ENCODE data around the gene SCARF2. TPM values are rescaled to one million over a fixed set of nuclear protein-coding genes. Genes with fewer than 3 reads are reported as not detected.

SCARF2 gene
- total and polyA plus RNA-seq, 2 donors from 2014 or later, result 5.0 to 12.3 TPM

- Histone ChIP-seq H3K27me3 (ENCODE audit: control insufficient read depth, insufficient read depth, low read length) (no peaks in the 10 kb centered on the region), H3K4me3 (ENCODE audit: low read length in 3 of 3) (no peak overlapping the region), H3K36me3 (ENCODE audit: control insufficient read depth in 2 of 3, insufficient read depth in 3 of 3, low read length in 3 of 3) (peaks cover 0 to 19% (median 6%) of the 10 kb centered on the region in 3 donors), H3K9me3 (ENCODE audit: control insufficient read depth in 2 of 3, insufficient read depth in 1 of 3, low read length in 3 of 3) (no peaks in the 10 kb centered on the region), H3K27ac (ENCODE audit: low read depth in 2 of 2, low read length in 2 of 2) (no peak overlapping the region), H3K9ac (ENCODE audit: low read length in 3 of 3) (no peak overlapping the region), H3K4me1 (ENCODE audit: control insufficient read depth in 2 of 3, insufficient read depth in 2 of 3, low read depth in 1 of 3, low read length in 3 of 3) (peaks cover 0 to 2% (median 0%) of the 10 kb centered on the region in 3 donors)
- no peak for FAIRE-seq
- TF ChIP-seq CTCF (IDR thresholded peaks at IDR 0.05; ENCODE audit: borderline replicate concordance, extremely low read depth, insufficient read depth), result no peak
- DNase-seq, result no peak
- intact Hi-C loops (cut with DNase I), result no loop called here
Observed at GRCh38 chr22:20402960-20403778, 34.5 kb downstream of the SCARF2 start.

GRCh38 chr22:20401376-20402014 lies 36.1 kb downstream of the SCARF2 start:
- Histone ChIP-seq H3K4me1 (ENCODE audit: control insufficient read depth in 2 of 3, insufficient read depth in 2 of 3, low read depth in 1 of 3, low read length in 3 of 3) (peaks cover 0 to 2% (median 0%) of the 10 kb centered on the region in 3 donors), H3K27me3 (ENCODE audit: control insufficient read depth, insufficient read depth, low read length) (no peaks in the 10 kb centered on the region), H3K9me3 (ENCODE audit: control insufficient read depth in 2 of 3, insufficient read depth in 1 of 3, low read length in 3 of 3) (no peaks in the 10 kb centered on the region), H3K4me3 (ENCODE audit: low read length in 3 of 3) (no peak overlapping the region), H3K27ac (ENCODE audit: low read depth in 2 of 2, low read length in 2 of 2) (no peak overlapping the region), H3K36me3 (ENCODE audit: control insufficient read depth in 2 of 3, insufficient read depth in 3 of 3, low read length in 3 of 3) (peaks cover 0 to 16% (median 4%) of the 10 kb centered on the region in 3 donors), H3K9ac (ENCODE audit: low read length in 3 of 3) (no peak overlapping the region)
- TF ChIP-seq CTCF (IDR thresholded peaks at IDR 0.05; ENCODE audit: borderline replicate concordance, extremely low read depth, insufficient read depth), result no peak
- intact Hi-C loops (cut with DNase I), result no loop called here
- FAIRE-seq (no peak), DNase-seq (no peak)

- Histone ChIP-seq H3K27me3 (ENCODE audit: control insufficient read depth, insufficient read depth, low read length) (no peaks in the 10 kb centered on the region), H3K9me3 (ENCODE audit: control insufficient read depth in 2 of 3, insufficient read depth in 1 of 3, low read length in 3 of 3) (no peaks in the 10 kb centered on the region), H3K9ac (ENCODE audit: low read length in 3 of 3) (no peak overlapping the region), H3K36me3 (ENCODE audit: control insufficient read depth in 2 of 3, insufficient read depth in 3 of 3, low read length in 3 of 3) (peaks cover 0 to 10% (median 4%) of the 10 kb centered on the region in 3 donors), H3K27ac (ENCODE audit: low read depth in 2 of 2, low read length in 2 of 2) (no peak overlapping the region), H3K4me3 (ENCODE audit: low read length in 3 of 3) (no peak overlapping the region), H3K4me1 (ENCODE audit: control insufficient read depth in 2 of 3, insufficient read depth in 2 of 3, low read depth in 1 of 3, low read length in 3 of 3) (peaks cover 0 to 2% (median 0%) of the 10 kb centered on the region in 3 donors)
- intact Hi-C loops (cut with DNase I), result no loop called here
- TF ChIP-seq CTCF (IDR thresholded peaks at IDR 0.05; ENCODE audit: borderline replicate concordance, extremely low read depth, insufficient read depth), result no peak
- DNase-seq, result peak in 2 of 5 donors; percentile 41 to 62
- no peak for FAIRE-seq
Observed at GRCh38 chr22:20400606-20401375, 36.8 kb downstream of the SCARF2 start.

Data from kidney (tissue), 14 donors.